Measurements from ENCODE around the gene MUC22.
"Not testable (repeated sequence)": the region's sequence is repeated elsewhere in the genome, so short reads cannot be mapped to it uniquely, and the experiment has no call there.

Gene MUC22

DNA sequence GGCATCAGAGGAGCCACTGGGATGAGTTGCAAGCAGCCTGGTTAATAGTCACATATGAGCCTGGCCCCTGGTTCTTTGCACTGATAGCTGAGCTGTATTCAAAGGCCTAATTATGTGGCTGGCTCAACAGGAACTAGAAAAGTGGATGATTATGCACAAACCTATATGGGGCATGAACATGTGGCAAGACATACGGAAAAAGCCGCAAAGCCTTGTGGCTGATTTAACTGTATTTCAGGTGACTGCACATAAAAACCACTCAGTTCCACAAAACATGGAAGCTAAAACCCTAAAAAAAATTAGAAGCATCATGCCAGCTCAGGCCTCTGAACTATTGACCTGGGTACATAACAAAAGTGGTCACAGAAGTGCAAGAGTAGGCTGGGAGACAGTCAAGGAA is 13.0 kb upstream of the MUC22 start:
- no peak for DNase-seq

- no peak for DNase-seq
These were observed 11.5 kb upstream of the MUC22 start for GRCh38 chr6:30998785-30999184.

GRCh38 chr6:31000067-31000860 is 10.0 kb upstream of the MUC22 start:
- not testable (repeated sequence) for DNase-seq

DNA sequence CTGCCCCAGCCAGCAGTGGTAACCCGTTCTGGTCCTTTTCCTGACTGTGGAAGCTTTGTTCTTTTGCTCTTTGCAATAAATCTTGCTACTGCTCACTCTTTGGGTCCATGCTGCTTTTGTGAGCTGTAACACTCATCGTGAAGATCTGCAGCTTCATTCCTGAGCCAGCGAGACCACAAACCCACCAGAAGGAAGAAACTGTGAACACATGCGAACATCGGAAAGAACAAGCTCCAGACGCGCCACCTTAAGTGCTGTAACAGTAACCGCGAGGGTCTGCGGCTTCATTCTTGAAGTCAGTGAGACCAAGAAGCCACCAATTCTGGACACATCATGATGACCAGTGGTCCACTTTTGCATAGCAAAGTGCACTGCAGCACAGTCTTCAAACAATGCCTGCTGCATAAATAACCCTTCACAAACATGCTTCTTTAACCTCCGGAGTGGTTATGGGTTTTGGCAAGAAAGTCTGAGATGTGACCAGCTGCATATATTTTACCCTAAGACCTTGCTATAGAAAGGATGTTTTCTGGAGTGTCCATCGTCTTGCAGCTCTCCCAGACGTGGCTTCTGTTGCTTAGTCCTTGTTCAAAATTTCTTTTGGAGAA is 8.9 kb upstream of the MUC22 start:
- DNase-seq: no peak

DNA sequence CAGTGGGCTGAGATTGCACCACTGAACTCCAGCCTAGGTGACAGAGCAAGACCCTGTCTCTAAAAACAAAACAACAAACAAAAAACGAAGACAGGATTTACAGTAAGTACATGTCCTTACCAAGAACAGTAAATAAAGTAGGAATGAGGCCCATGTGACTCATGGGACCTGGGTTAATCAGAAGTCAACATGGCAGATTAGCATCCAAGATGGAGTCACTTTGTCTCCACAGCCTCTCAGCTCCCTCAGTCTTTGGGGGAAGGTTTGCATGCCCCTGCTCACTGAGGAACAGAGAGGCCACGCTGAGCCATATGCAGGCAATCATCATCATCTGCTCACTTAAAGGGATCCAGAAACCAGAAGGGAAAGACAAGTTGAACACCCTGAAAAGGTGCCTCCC is 7.8 kb upstream of the MUC22 start:
- DNase-seq: no peak

DNA sequence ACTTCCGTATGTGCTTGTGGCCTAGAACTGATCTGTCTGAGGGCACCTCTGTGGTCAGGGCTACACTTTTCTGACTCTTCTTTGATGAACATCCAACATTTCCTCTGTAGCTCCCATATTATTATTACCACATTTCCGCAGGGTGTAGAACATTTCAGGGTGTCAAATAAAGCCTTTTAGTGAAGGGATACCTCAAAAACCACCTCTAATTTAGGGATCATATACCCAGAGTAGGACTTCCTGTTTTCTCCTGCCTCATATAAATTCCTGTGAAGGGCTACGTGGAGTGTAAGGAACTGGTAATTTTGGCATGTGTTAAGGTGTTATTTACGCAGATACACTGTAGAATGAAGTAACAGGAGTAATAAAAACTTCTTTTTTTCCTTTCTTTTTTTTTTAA is 5.5 kb upstream of the MUC22 start:
- DNase-seq: no peak

DNA sequence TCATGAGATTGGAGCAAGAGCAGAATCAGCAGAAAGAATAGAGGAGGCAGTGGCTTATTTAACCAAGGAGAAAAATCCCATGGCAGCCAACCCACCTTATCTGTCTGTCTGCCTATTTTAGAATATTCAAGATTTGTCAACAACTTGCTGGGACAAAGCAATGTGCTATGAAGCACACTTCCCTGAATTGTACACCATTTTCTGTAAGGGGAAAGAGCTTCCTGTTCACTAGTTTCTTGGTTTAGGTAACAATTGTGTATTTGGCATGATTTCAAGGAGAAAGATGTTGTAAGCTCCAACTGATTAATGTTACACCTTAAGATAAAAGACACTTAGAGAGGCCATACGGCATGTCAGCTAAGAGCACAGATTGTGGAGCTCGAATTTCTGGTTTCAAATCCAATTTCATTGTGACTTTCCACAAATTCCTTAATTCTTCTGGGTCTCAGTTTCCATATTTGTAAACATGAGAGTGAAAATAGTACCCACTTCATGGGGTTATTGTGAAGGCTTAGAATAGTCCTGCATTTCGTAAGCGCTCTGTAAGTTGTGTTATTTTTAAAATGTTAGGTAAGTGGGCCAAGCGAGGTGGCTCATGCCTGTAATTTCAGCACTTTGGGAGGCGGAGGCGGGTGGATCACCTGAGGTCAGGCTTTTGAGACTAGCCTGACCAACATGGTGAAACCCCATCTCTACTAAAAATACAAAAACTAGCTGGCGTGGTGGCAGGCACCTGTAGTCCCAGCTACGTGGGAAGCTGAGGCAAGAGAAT is 4.8 kb upstream of the MUC22 start:
- no peak for DNase-seq

GRCh38 chr6:31007694-31008093 is 2.6 kb upstream of the MUC22 start:
- no peak for DNase-seq

- DNase-seq: peak in 1 of 56 donors; percentile 18
These were observed 2.1 kb upstream of the MUC22 start for GRCh38 chr6:31008165-31008564.

- no peak for DNase-seq
These were observed 543 bp upstream of the MUC22 start for GRCh38 chr6:31009731-31010130.

GRCh38 chr6:31011153-31011552 is 879 bp downstream of the MUC22 start:
- no peak for DNase-seq

DNA sequence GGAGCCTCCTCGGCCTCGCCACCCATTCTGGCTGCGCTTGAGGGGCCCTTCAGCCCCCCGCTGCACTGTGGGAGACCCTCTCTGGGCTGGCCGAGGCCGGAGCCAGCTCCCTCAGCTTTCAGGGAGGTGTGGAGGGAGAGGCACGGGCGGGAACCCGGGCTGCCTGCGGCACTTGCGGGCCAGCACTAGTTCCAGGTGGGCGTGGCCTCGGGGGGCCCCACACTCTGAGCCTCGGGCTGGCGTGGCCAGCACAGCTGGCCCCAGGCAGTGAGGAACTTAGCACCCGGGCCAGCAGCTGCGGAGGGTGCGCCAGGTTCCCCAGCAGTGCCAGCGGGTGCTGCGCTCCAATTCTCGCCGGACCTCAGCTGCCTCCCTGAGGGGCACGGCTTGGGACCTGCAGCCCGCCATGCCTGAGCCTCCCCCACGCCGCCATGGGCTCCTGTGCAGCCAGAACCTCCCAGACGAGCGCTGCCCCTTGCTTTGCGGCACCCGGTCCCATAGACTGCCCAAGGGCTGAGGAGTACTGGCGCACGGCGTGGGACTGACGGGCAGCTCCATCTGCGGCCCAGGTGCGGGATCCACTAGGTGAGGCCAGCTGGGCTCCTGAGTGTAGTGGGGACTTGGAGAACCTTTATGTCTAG is 6.5 kb downstream of the MUC22 start:
- DNase-seq: no peak

- DNase-seq: not testable (repeated sequence)
These were observed 7.2 kb downstream of the MUC22 start for GRCh38 chr6:31017436-31017835.

GRCh38 chr6:31020057-31020456 is 9.8 kb downstream of the MUC22 start:
- DNase-seq: no peak

GRCh38 chr6:31020631-31021255 is 10.5 kb downstream of the MUC22 start:
- not testable (repeated sequence) for DNase-seq

GRCh38 chr6:31021705-31022531 is 11.6 kb downstream of the MUC22 start:
- not testable (repeated sequence) for DNase-seq

DNA sequence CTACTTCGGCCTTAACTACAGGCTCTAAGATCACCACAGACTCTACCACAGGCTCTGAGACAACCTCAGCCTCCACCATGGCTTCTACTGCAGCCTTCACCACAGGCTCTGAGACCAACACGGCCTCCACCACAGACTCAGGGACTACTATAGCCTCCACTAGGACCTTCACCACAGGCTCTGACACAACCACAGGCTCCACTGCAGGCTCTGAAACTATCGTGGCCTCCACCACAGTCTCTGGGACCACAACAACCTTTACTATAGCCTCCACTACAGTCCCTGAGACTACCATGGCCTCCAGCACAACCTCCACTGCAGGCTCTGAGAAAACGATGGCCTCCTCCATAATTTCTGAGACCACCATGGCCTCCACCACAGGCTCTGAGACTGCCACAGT is 15.3 kb downstream of the MUC22 start:
- DNase-seq: no peak

DNA sequence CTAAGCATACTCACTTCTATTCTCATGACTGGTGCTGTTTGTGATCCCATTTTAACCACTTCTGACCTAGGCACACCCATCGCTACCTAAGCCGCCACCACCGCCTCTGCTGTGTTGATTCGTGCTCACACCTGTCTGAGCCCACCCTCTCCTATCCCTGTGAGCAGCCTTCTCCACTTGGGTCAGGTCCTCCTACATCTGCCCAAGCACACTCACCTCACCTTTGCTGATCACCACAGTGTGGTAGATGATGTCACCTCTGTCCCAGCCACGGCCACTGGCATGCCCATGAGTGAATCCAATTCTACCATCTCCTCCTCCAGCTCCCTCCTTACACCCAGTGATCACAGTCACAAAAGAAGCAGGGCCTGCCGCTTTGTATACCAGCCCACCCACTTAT is 20.8 kb downstream of the MUC22 start:
- no peak for DNase-seq

GRCh38 chr6:31033075-31033474 is 22.8 kb downstream of the MUC22 start:
- no peak for DNase-seq

GRCh38 chr6:31035862-31036497 is 25.7 kb downstream of the MUC22 start:
- no peak for DNase-seq

Data from nucleus accumbens (tissue), 56 donors.